Astrocyte of the spinal cord (primary cell): ENCODE data around the gene ERAP2.

ENCODE experiments used
- DNase-seq: peaks from one replicate; pipeline ENCODE4 v3.0.0; 2011; ENCODE audit warnings: low read depth, low spot score
- H3K4me3 ChIP-seq: 2 replicates; pipeline ENCODE4 v1.5.1; 2011; ENCODE audit warnings: low read depth, mild to moderate bottlenecking, low read length, moderate library complexity
- CTCF ChIP-seq: IDR thresholded peaks from 2 replicates; pipeline ENCODE4 v1.5.1; 2012; ENCODE audit warnings: low read depth, mild to moderate bottlenecking, low read length, inconsistent platforms
- in situ Hi-C: cut with HindIII; loops from 2 replicates; pipeline ENCODE4 v1.10.0; 2017; ENCODE audit warnings: low sequenced_read_pairs

ERAP2 gene

GRCh38 chr5:96902876-96903275 lies 26.6 kb downstream of the ERAP2 start:
- no peak for DNase-seq
- TF ChIP-seq CTCF, result no peak
- in situ Hi-C loops, result no loop called here

GRCh38 chr5:96903300-96903699 lies 27.0 kb downstream of the ERAP2 start:
- no peak for DNase-seq
- no peak for TF ChIP-seq CTCF
- in situ Hi-C loops, result no loop called here
- no peak overlapping the region for H3K4me3 ChIP-seq

More at GRCh38 chr5:96902876-96903275, 26.6 kb downstream of the ERAP2 start:
- H3K4me3 ChIP-seq, result no peak overlapping the region

- peak; percentile 12 for DNase-seq
- in situ Hi-C loops, result no loop called here
Observed at GRCh38 chr5:96904054-96904931, 28.0 kb downstream of the ERAP2 start.

GRCh38 chr5:96905864-96906263 lies 29.6 kb downstream of the ERAP2 start:
- no peak for DNase-seq
- no peak for TF ChIP-seq CTCF
- H3K4me3 ChIP-seq, result no peak overlapping the region
- in situ Hi-C loops, result no loop called here

More at GRCh38 chr5:96904054-96904931, 28.0 kb downstream of the ERAP2 start:
- TF ChIP-seq CTCF, result no peak
- no peak overlapping the region for H3K4me3 ChIP-seq

GRCh38 chr5:96909003-96909402 lies 32.7 kb downstream of the ERAP2 start:
- no peak for TF ChIP-seq CTCF
- DNase-seq, result no peak
- in situ Hi-C loops, result no loop called here
- H3K4me3 ChIP-seq, result no peak overlapping the region

- in situ Hi-C loops, result no loop called here
- H3K4me3 ChIP-seq, result no peak overlapping the region
Observed at GRCh38 chr5:96909435-96909834, 33.1 kb downstream of the ERAP2 start.

More at GRCh38 chr5:96909435-96909834, 33.1 kb downstream of the ERAP2 start:
- TF ChIP-seq CTCF, result no peak
- DNase-seq, result no peak
